SHP77 treated with DMSO at 0.1 percent for 48 hours (cell line): Measurements from ENCODE around the gene EGFL7.

ENCODE experiments used
- DNase-seq: peaks from one replicate; lab custom pipeline; 2025; lab: John Stamatoyannopoulos, UW

EGFL7 gene

GRCh38 chr9:136686794-136687711 is 24.3 kb downstream of the EGFL7 start, which contains the start of gene AGPAT2:
Gene AGPAT2 (minus strand): TSS chr9:136687457. CDS start chr9:136687357, 100 bp downstream.
- no peak for DNase-seq

GRCh38 chr9:136687721-136688223 is 25.1 kb downstream of the EGFL7 start:
- no peak for DNase-seq

GRCh38 chr9:136688274-136689107 is 25.8 kb downstream of the EGFL7 start:
- DNase-seq: no peak

- no peak for DNase-seq
Observed at GRCh38 chr9:136689108-136689460, 26.4 kb downstream of the EGFL7 start.

- peak; percentile 17 for DNase-seq
Observed at GRCh38 chr9:136690104-136690805, 27.5 kb downstream of the EGFL7 start.

GRCh38 chr9:136690806-136691261 is 28.1 kb downstream of the EGFL7 start:
- peak; percentile 33 for DNase-seq

- DNase-seq: peak; percentile 6
Observed at GRCh38 chr9:136691316-136692184, 28.8 kb downstream of the EGFL7 start.

- DNase-seq: no peak
Observed at GRCh38 chr9:136692185-136693134, 29.7 kb downstream of the EGFL7 start.

- no peak for DNase-seq
Observed at GRCh38 chr9:136693135-136693489, 30.4 kb downstream of the EGFL7 start.

- no peak for DNase-seq
Observed at GRCh38 chr9:136693490-136694162, 30.9 kb downstream of the EGFL7 start.

GRCh38 chr9:136694163-136694871 is 31.6 kb downstream of the EGFL7 start:
- DNase-seq: no peak

- no peak for DNase-seq
Observed at GRCh38 chr9:136694872-136695247, 32.1 kb downstream of the EGFL7 start.

GRCh38 chr9:136695435-136695895 is 32.7 kb downstream of the EGFL7 start:
- DNase-seq: peak; percentile 63

GRCh38 chr9:136695955-136696354 is 33.2 kb downstream of the EGFL7 start:
- DNase-seq: peak; percentile 53

- no peak for DNase-seq
Observed at GRCh38 chr9:136696502-136696901, 33.8 kb downstream of the EGFL7 start.

- no peak for DNase-seq
Observed at GRCh38 chr9:136697146-136697820, 34.6 kb downstream of the EGFL7 start.

- DNase-seq: no peak
Observed at GRCh38 chr9:136697821-136698526, 35.3 kb downstream of the EGFL7 start.
